ENCODE measurements around the gene RNF166. TPM values are rescaled to one million over a fixed set of nuclear protein-coding genes. Genes with fewer than 3 reads are reported as not detected.

RNF166 gene
- total RNA-seq, 1 donor from 2014 or later: 17.1 TPM

- no peak for DNase-seq (ENCODE audit: low spot score)
- intact Hi-C loops (cut with DNase I): no loop called here
Measured at GRCh38 chr16:88713568-88714419, 7.6 kb upstream of the RNF166 start.

GRCh38 chr16:88713054-88713453 is 6.8 kb upstream of the RNF166 start:
- no peak for DNase-seq (ENCODE audit: low spot score)

GRCh38 chr16:88712362-88712979 is 6.3 kb upstream of the RNF166 start:
- intact Hi-C loops (cut with DNase I): no loop called here
- DNase-seq (ENCODE audit: low spot score): no peak

More at GRCh38 chr16:88713054-88713453, 6.8 kb upstream of the RNF166 start:
- intact Hi-C loops (cut with DNase I): no loop called here

- no peak for DNase-seq (ENCODE audit: low spot score)
- intact Hi-C loops (cut with DNase I): no loop called here
Measured at GRCh38 chr16:88711750-88712340, 5.6 kb upstream of the RNF166 start.

- no peak for DNase-seq (ENCODE audit: low spot score)
Measured at GRCh38 chr16:88710556-88710955, 4.3 kb upstream of the RNF166 start.

GRCh38 chr16:88706965-88707826 is 988 bp upstream of the RNF166 start:
- DNase-seq (ENCODE audit: low spot score): no peak
- intact Hi-C loops (cut with DNase I): loop anchor here (5.0 kb wide), 2 partner anchors 80 to 135 kb away; partner anchors contain the start of gene ZC3H18

More at GRCh38 chr16:88710556-88710955, 4.3 kb upstream of the RNF166 start:
- intact Hi-C loops (cut with DNase I): no loop called here

GRCh38 chr16:88705801-88706228 is 393 bp downstream of the RNF166 start:
- no peak for DNase-seq (ENCODE audit: low spot score)
- intact Hi-C loops (cut with DNase I): loop anchor here (5.0 kb wide), 2 partner anchors 79 to 134 kb away; partner anchors contain the start of gene ZC3H18

GRCh38 chr16:88705076-88705684 is 1.0 kb downstream of the RNF166 start:
- DNase-seq (ENCODE audit: low spot score): no peak
- intact Hi-C loops (cut with DNase I): loop anchor here (5.0 kb wide), 2 partner anchors 78 to 133 kb away; partner anchors contain the start of gene ZC3H18

GRCh38 chr16:88703486-88704309 is 2.5 kb downstream of the RNF166 start:
- DNase-seq (ENCODE audit: low spot score): peak; percentile 87
- intact Hi-C loops (cut with DNase I): loop anchor here (5.0 kb wide), 1 partner anchor 46 kb away; no protein-coding TSS in a partner anchor

GRCh38 chr16:88702371-88703210 is 3.6 kb downstream of the RNF166 start:
- intact Hi-C loops (cut with DNase I): loop anchor here (5.0 kb wide), 1 partner anchor 45 kb away; no protein-coding TSS in a partner anchor

GRCh38 chr16:88701581-88702370 is 4.4 kb downstream of the RNF166 start:
- intact Hi-C loops (cut with DNase I): loop anchor here (5.0 kb wide), 1 partner anchor 44 kb away; no protein-coding TSS in a partner anchor
- no peak for DNase-seq (ENCODE audit: low spot score)

More at GRCh38 chr16:88702371-88703210, 3.6 kb downstream of the RNF166 start:
- no peak for DNase-seq (ENCODE audit: low spot score)

GRCh38 chr16:88700636-88701482 is 5.3 kb downstream of the RNF166 start:
- DNase-seq (ENCODE audit: low spot score): peak; percentile 98
- intact Hi-C loops (cut with DNase I): loop anchor here (5.0 kb wide), 1 partner anchor 44 kb away; no protein-coding TSS in a partner anchor

- DNase-seq (ENCODE audit: low spot score): no peak
- intact Hi-C loops (cut with DNase I): loop anchor here (5.0 kb wide), 1 partner anchor 43 kb away; no protein-coding TSS in a partner anchor
Measured at GRCh38 chr16:88700322-88700635, 5.9 kb downstream of the RNF166 start.

GRCh38 chr16:88699180-88699579 is 7.0 kb downstream of the RNF166 start:
- DNase-seq (ENCODE audit: low spot score): no peak
- intact Hi-C loops (cut with DNase I): no loop called here

GRCh38 chr16:88698646-88699045 is 7.6 kb downstream of the RNF166 start:
- no peak for DNase-seq (ENCODE audit: low spot score)

More at GRCh38 chr16:88698646-88699045, 7.6 kb downstream of the RNF166 start:
- intact Hi-C loops (cut with DNase I): no loop called here
